ENCODE data around the gene KCNQ1. TPM values are rescaled to one million over a fixed set of nuclear protein-coding genes. Genes with fewer than 3 reads are reported as not detected.

The KCNQ1 gene
- total RNA-seq, 1 donor from 2014 or later, result 0.86 TPM

- no peaks in the 10 kb centered on the region for H3K27me3 Mint-ChIP-seq (ENCODE audit: low read depth)
- TF ChIP-seq CTCF (conservative IDR thresholded peaks at IDR 0.05), result no peak
- peak; percentile 20 for DNase-seq (ENCODE audit: low read depth, low spot score)
- H3K4me1 Mint-ChIP-seq, result peaks cover 26% of the 10 kb centered on the region
- no peaks in the 10 kb centered on the region for H3K36me3 Mint-ChIP-seq (ENCODE audit: low read depth)
- H3K27ac Mint-ChIP-seq (ENCODE audit: unreplicated experiment), result no peak overlapping the region
- no peaks in the 10 kb centered on the region for H3K9me3 Mint-ChIP-seq
- H3K4me3 Mint-ChIP-seq, result no peak overlapping the region
These were observed 334.1 kb downstream of the KCNQ1 start for GRCh38 chr11:2778630-2779498.

GRCh38 chr11:2779499-2779980 lies 334.7 kb downstream of the KCNQ1 start:
- no peak overlapping the region for H3K27ac Mint-ChIP-seq (ENCODE audit: unreplicated experiment)
- H3K4me3 Mint-ChIP-seq, result no peak overlapping the region
- DNase-seq (ENCODE audit: low read depth, low spot score), result no peak
- H3K9me3 Mint-ChIP-seq, result no peaks in the 10 kb centered on the region
- no peaks in the 10 kb centered on the region for H3K27me3 Mint-ChIP-seq (ENCODE audit: low read depth)
- no peaks in the 10 kb centered on the region for H3K36me3 Mint-ChIP-seq (ENCODE audit: low read depth)
- H3K4me1 Mint-ChIP-seq, result peaks cover 26% of the 10 kb centered on the region
- no peak for TF ChIP-seq CTCF (conservative IDR thresholded peaks at IDR 0.05)

GRCh38 chr11:2779981-2780849 lies 335.4 kb downstream of the KCNQ1 start:
- peaks cover 26% of the 10 kb centered on the region for H3K4me1 Mint-ChIP-seq

GRCh38 chr11:2780850-2781407 lies 336.1 kb downstream of the KCNQ1 start:
- H3K9me3 Mint-ChIP-seq, result no peaks in the 10 kb centered on the region
- TF ChIP-seq CTCF (conservative IDR thresholded peaks at IDR 0.05), result no peak
- H3K4me3 Mint-ChIP-seq, result peak overlapping the region; percentile 27
- H3K4me1 Mint-ChIP-seq, result peaks cover 26% of the 10 kb centered on the region
- peaks cover 2% of the 10 kb centered on the region for H3K36me3 Mint-ChIP-seq (ENCODE audit: low read depth)
- DNase-seq (ENCODE audit: low read depth, low spot score), result peak; percentile 0
- H3K27me3 Mint-ChIP-seq (ENCODE audit: low read depth), result no peaks in the 10 kb centered on the region
- no peak overlapping the region for H3K27ac Mint-ChIP-seq (ENCODE audit: unreplicated experiment)

More at GRCh38 chr11:2779981-2780849, 335.4 kb downstream of the KCNQ1 start:
- Mint-ChIP-seq H3K27me3 (ENCODE audit: low read depth) (no peaks in the 10 kb centered on the region), H3K36me3 (ENCODE audit: low read depth) (no peaks in the 10 kb centered on the region), H3K9me3 (no peaks in the 10 kb centered on the region), H3K4me3 (no peak overlapping the region), H3K27ac (ENCODE audit: unreplicated experiment) (no peak overlapping the region)
- peak; percentile 1 for DNase-seq (ENCODE audit: low read depth, low spot score)
- no peak for TF ChIP-seq CTCF (conservative IDR thresholded peaks at IDR 0.05)
